Testis (tissue), 3 donors: ENCODE results near the gene CFAP65. TPM values are rescaled to one million over a fixed set of nuclear protein-coding genes. Genes with fewer than 3 reads are reported as not detected.

ENCODE experiments used
- DNase-seq: peaks from one replicate; pipeline ENCODE4 v3.0.0-alpha.2; 2019
- H3K27ac ChIP-seq, 2 donors: fragments of 200-600 bp; sonication (generic); one replicate each; pipeline ENCODE4 v1.5.1; 2019
- H3K27me3 ChIP-seq: fragments of 200-600 bp; sonication (generic); one replicate; pipeline ENCODE4 v1.5.1; 2019
- H3K36me3 ChIP-seq: fragments of 200-600 bp; sonication (generic); one replicate; pipeline ENCODE4 v1.5.1; 2017; ENCODE audit warnings: low read depth; ENCODE audit errors: missing control alignments
- H3K4me1 ChIP-seq: fragments of 200-600 bp; sonication (generic); one replicate; pipeline ENCODE4 v1.5.1; 2019
- H3K4me3 ChIP-seq, 2 donors: fragments of 200-600 bp; sonication (generic); one replicate each; pipeline ENCODE4 v1.5.1; 2017 to 2019
- H3K9me3 ChIP-seq: fragments of 200-600 bp; sonication (generic); one replicate; pipeline ENCODE4 v1.5.1; 2017
- CTCF ChIP-seq, 3 experiments: fragments of 450-650 bp in 2 of 3; fragments of 200-600 bp in 1 of 3; sonication (generic) in 1 of 3; IDR thresholded peaks; one replicate each; pipeline ENCODE4 v1.5.1; 2016 to 2019; ENCODE audit warnings: antibody characterized with exemption in 3 of 3, mild to moderate bottlenecking in 2 of 3, moderate library complexity in 1 of 3
- POLR2A ChIP-seq: fragments of 450-650 bp; IDR thresholded peaks from one replicate; pipeline ENCODE4 v1.6.1; 2017; ENCODE audit warnings: antibody characterized with exemption, mild to moderate bottlenecking, moderate library complexity
- WGBS, 2 donors: methylation state at CpG; one replicate each; pipeline ENCODE4 v1.1.5; 2018; 5-methylcytosine and 5-hydroxymethylcytosine counted together
- intact Hi-C: fragments of 100-400 bp; cut with DNase I; formaldehyde crosslinking; loops from one replicate; pipeline ENCODE4 v1.15.1; 2023; ENCODE audit warnings: low total_unique reads
- polyA plus RNA-seq: library from polyadenylated mRNA; stranded (reverse); fragments of 350-450 nt; fragmentation: Illumina TruSeq; extraction: RNeasy Lipid Tissue Mini Kit (QIAGEN cat#74804); gene quantifications from one replicate; pipeline ENCODE4 v1.2.3, GENCODE V29; 2014; ENCODE audit warnings: low read depth, low replicate concordance; ENCODE audit not compliant: insufficient read depth
- total RNA-seq, 2 donors: library from RNA; depleted of rRNA; stranded (reverse); fragments of >200 nt; gene quantifications; one replicate each; pipeline ENCODE4 v1.2.3, GENCODE V29; 2016

CFAP65 gene
- total and polyA plus RNA-seq, 3 donors from 2014 or later, result 15.5 to 42.9 (median 23.7) TPM

GRCh38 chr2:219054956-219055903, 13.9 kb upstream of the CFAP65 start:
- H3K4me1 ChIP-seq, result peaks cover 20% of the 10 kb centered on the region
- no peak overlapping the region for H3K27ac ChIP-seq
- H3K36me3 ChIP-seq, result no peaks in the 10 kb centered on the region
- no peak for DNase-seq
- H3K27me3 ChIP-seq, result no peaks in the 10 kb centered on the region
- TF ChIP-seq CTCF (IDR thresholded peaks at IDR 0.05) (no peak), POLR2A (no peak)
- intact Hi-C loops, result loop anchor here (10.0 kb wide), 1 partner anchor 100 kb away; no protein-coding TSS in a partner anchor
- H3K9me3 ChIP-seq, result no peaks in the 10 kb centered on the region
- no peak overlapping the region for H3K4me3 ChIP-seq
- 86 to 87% methylated on average over 41 to 43 of the region's 43 CpGs for WGBS, 2 donors

GRCh38 chr2:219049282-219049681, 8.0 kb upstream of the CFAP65 start:
- 72 to 87% methylated on average over 3 to 6 of the region's 6 CpGs for WGBS, 2 donors
- intact Hi-C loops, result no loop called here
- no peak for DNase-seq
- H3K4me1 ChIP-seq, result no peaks in the 10 kb centered on the region
- no peak overlapping the region for H3K4me3 ChIP-seq
- no peak overlapping the region for H3K27ac ChIP-seq
- H3K36me3 ChIP-seq, result no peaks in the 10 kb centered on the region
- TF ChIP-seq POLR2A (no peak), CTCF (IDR thresholded peaks at IDR 0.05) (no peak)
- H3K9me3 ChIP-seq, result no peaks in the 10 kb centered on the region
- no peaks in the 10 kb centered on the region for H3K27me3 ChIP-seq

DNA sequence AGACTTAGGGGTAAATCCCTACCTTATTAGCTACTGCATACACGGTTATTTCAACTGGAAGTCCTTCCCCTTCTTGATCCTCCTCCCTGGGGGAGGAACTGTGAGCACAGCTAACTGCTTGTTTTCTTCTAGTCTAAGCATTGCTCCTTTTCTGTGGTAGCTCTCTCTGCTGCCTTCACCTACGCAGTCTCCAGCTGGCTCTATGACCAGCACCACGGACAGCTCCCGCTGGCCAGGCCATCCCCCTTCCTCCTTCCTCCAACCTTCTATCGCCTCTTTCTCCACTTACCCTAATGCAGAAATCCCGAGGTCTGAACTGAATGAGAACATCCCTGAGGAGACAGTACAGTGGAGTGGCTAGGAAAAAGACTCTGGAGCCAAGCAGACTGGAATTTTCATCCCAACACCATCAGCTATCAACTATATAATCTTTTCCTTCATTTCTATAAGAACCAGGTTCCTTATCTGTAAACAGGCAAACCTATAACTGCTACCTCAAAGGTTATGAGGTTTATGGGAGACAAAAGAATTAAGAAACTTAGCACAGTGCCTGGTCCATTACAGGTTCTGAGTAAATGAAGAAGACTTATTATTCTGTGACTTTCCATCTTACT, 4.7 kb upstream of the CFAP65 start:
- no peak for TF ChIP-seq CTCF (IDR thresholded peaks at IDR 0.05)
- no peak for TF ChIP-seq POLR2A
- peak; percentile 44 for DNase-seq
- intact Hi-C loops, result no loop called here
- Histone ChIP-seq H3K27me3 (no peaks in the 10 kb centered on the region), H3K9me3 (no peaks in the 10 kb centered on the region), H3K36me3 (no peaks in the 10 kb centered on the region), H3K4me1 (no peaks in the 10 kb centered on the region), H3K27ac (no peak overlapping the region), H3K4me3 (no peak overlapping the region)
- 10 to 14% methylated on average over 6 of the region's 6 CpGs for WGBS, 2 donors

GRCh38 chr2:219042750-219043149, 1.4 kb upstream of the CFAP65 start:
- intact Hi-C loops, result no loop called here
- H3K36me3 ChIP-seq, result no peaks in the 10 kb centered on the region
- H3K9me3 ChIP-seq, result no peaks in the 10 kb centered on the region
- no peaks in the 10 kb centered on the region for H3K27me3 ChIP-seq
- H3K27ac ChIP-seq, result no peak overlapping the region
- no peak overlapping the region for H3K4me3 ChIP-seq
- H3K4me1 ChIP-seq, result no peaks in the 10 kb centered on the region
- TF ChIP-seq POLR2A (no peak), CTCF (IDR thresholded peaks at IDR 0.05) (no peak)
- WGBS, 2 donors, result 78 to 100% methylated on average over 1 to 2 of the region's 2 CpGs
- no peak for DNase-seq
